ENCODE results near the gene CD34.

GRCh38 chr1:207840380-207840779 is 70.5 kb downstream of the CD34 start:
- TF ChIP-seq CTCF (IDR thresholded peaks at IDR 0.05; ENCODE audit: low read depth, low read length) (no peak), EZH2phosphoT487 (IDR thresholded peaks at IDR 0.05; ENCODE audit: low read depth) (no peak)
